Ecto neural progenitor cell (in vitro differentiated cells): ENCODE results near the gene KCTD17.
"Not testable (repeated sequence)": the region's sequence is repeated elsewhere in the genome, so short reads cannot be mapped to it uniquely, and the experiment has no call there.

ENCODE experiments used
- DNase-seq: peaks from one replicate; pipeline ENCODE4 v3.0.0-alpha.2; 2018; ENCODE audit warnings: low spot score

KCTD17 gene

GRCh38 chr22:37061611-37062375 lies 10.3 kb downstream of the KCTD17 start:
- no peak for DNase-seq

DNA sequence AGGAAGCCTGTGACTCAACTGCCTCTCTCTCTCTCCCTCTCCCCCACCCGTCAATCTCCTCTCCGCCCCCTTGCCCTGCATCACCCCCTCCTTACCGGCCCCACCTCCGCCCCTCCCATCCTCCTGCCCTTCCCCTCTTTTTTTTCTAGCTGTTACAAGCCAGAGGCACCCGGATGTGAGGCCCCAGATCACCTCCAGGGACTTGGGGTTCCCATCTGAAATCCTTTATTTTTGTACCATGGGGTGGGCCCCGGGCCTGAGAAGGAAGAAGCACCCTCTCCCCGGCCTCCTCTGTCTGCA lies 10.8 kb downstream of the KCTD17 start:
- DNase-seq: no peak

DNA sequence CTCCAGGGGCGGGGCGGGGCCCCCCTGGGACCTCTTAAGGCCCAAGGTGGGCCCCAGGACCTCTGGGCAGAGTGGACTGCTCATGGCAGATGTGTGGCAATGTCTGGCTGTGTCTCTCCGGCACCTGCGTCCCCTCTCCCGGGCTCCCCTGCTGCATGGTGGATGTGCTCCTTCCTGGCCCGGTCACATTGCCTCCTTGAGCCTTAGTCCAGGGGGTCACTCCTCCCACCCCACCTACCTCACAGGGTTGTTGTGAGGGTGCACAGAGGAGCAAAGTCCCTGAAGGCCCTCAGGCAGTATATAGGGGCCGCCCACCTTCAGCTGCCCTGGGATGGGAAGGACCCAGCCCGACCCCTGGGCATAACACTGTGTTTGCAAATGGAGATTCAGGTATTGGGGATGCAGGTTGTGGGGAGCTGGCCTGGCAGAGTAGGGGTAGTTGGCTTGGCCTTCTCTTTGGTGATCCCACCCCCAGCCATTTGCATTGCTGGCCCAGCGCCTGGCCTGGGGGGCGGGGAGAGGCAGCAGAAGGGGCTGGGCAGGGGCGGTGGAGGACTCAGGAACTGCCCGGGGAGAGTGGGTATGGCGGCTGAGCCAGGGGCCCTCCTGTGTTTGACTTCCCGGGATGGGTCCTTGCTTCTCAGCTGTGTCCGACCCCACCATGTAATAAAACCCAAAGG lies 11.3 kb downstream of the KCTD17 start:
- no peak for DNase-seq

- no peak for DNase-seq
Measured at GRCh38 chr22:37063431-37064420, 12.2 kb downstream of the KCTD17 start.

DNA sequence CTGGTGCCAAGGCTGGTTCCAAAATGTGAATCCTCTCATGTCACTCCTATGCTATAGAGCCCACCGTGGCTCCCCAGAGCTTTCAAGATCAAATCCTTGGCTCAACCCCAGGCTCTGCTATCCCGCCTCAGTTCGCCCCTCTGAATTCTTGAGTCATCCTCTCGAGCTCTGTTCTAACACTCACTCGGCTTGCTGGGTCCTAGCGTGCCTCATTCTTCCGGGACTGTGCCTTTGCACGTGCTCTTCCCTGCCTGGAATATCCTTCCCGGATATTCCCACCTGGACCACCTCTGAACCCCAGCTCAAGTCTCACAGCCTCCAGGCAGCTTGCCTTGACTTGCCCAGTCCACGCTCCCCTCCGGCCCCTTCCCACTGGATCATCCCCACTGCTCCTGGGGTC lies 13.0 kb downstream of the KCTD17 start:
- DNase-seq: no peak

DNA sequence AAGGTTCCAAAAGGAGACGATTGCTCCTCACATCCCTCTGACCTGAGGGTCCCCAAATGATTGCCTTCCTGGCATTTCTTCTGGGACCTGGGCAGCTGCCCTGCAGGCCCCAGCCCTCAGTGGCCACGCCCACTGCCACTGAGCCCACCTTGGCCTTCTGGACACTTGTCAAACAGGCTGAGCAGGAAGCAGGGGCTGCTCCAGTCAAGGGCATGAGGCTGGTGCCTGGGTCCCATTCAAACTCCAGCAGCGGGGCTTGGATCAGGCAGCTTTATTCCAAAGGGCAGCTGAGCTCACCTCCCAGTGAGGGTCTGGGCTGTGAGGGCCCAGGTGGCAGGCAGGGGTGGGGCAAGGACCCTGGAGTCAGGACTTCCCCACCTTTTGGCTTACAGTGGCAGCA lies 13.6 kb downstream of the KCTD17 start:
- DNase-seq: no peak

DNA sequence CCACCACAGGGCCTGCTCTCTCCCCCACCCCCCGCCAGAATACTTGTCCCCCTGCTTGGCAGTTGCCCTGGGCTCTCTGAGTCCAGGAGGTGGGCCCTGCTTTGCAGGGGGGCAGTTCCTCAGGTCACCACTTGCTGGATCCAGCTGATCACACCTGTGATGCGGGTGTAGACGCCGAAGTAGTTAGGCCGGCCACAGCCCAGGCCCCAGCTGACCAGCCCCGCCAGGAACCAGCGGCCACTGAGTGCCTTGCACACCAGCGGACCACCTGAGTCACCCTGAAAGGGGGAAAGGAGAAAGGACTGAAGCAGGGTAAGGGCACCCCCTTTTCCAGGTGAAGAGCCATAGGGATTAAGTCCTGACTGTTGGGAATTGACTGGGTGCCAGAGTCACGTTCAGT lies 14.4 kb downstream of the KCTD17 start:
- no peak for DNase-seq

DNA sequence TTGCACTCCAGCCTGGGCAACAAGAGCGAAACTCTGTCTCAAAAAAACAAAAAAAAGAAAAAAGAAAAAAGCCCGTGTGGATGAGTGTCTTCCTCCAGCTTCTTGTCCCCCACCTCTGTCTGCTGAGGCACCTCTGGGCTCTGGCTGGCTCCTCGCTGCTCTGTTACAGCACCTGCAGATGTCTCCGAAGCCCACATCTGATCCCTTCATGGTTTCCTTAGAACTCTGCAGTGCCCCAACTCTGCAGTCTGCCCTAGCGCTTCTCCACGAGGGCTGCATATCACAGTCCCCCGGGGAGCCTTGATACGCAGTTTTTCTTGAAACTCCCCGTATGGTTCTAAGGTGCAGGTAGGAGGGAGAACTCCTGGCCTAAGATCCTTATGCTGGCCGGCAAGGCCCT lies 15.9 kb downstream of the KCTD17 start:
- DNase-seq: no peak

DNA sequence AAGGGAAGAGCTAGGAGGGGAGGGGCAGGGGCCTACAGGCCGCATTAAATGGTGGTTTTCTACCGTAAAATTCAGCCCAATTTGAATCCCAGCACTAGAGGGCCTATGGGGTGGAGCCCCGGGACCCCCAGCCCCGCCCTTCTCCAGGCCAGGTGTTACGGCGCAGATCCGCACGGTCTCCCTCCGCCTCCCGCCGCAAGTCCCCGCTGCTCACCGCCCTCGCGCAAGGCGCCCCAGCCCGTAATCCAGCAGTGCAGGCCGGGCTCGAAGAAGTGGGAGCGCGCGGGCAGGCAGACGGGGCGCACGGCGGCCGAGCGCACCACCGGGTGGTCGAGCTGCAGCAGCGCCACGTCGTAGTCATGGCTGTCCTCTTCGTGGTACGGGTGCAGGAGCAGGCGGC lies 17.3 kb downstream of the KCTD17 start:
- peak; percentile 71 for DNase-seq

- no peak for DNase-seq
Measured at GRCh38 chr22:37069319-37069718, 17.8 kb downstream of the KCTD17 start.

GRCh38 chr22:37069719-37070118 lies 18.2 kb downstream of the KCTD17 start:
- no peak for DNase-seq

GRCh38 chr22:37070334-37070733 lies 18.8 kb downstream of the KCTD17 start:
- no peak for DNase-seq

GRCh38 chr22:37070744-37071143 lies 19.2 kb downstream of the KCTD17 start:
- no peak for DNase-seq

DNA sequence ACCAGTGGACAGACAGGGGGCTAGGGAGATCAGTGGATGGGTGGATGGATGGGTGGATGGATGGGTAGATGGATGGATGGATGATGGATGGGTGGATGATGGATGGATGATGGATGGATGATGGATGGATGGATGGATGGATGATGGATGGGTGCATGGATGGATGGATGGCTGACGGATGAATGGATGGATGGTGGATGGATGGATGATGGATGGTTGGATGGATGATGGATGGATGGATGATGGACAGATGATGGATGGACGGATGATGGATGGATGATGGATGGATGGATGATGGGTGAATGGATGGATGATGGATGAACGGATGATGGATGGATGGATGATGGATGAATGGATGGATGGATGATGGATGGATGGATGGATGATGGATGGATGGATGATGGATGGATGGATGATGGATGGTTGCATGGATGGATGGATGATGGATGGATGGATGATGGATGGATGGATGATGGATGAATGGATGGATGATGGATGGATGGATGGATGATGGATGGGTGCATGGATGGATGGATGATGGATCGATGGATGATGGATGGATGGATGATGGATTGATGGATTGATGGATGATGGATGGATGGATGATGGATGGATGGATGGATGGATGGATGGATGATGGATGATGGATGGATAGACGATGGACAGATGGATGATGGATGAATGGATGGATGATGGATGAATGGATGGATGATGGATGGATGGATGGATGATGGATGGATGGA lies 20.5 kb downstream of the KCTD17 start:
- not testable (repeated sequence) for DNase-seq

GRCh38 chr22:37072673-37073072 lies 21.1 kb downstream of the KCTD17 start:
- DNase-seq: no peak

DNA sequence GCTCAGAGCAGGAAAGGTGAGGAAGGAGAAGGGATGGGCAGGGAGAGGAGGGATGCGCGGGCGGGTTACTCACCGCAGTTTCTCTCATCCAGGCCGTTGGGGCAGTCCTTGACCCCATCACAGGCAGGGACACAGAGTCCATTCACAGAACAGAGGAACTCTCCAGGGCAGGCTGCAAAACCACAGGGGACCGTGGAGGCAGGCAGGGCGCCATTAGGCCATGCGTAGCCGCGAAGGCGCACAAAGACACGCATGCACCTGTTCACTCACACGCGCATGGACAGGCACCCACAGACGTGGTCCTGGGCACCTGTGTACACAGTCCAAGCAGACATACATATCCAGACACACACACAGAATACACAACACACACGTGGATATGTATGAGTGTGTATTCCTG lies 23.0 kb downstream of the KCTD17 start:
- no peak for DNase-seq

GRCh38 chr22:37075046-37075445 lies 23.5 kb downstream of the KCTD17 start:
- DNase-seq: no peak

- no peak for DNase-seq
Measured at GRCh38 chr22:37075822-37076433, 24.4 kb downstream of the KCTD17 start.

DNA sequence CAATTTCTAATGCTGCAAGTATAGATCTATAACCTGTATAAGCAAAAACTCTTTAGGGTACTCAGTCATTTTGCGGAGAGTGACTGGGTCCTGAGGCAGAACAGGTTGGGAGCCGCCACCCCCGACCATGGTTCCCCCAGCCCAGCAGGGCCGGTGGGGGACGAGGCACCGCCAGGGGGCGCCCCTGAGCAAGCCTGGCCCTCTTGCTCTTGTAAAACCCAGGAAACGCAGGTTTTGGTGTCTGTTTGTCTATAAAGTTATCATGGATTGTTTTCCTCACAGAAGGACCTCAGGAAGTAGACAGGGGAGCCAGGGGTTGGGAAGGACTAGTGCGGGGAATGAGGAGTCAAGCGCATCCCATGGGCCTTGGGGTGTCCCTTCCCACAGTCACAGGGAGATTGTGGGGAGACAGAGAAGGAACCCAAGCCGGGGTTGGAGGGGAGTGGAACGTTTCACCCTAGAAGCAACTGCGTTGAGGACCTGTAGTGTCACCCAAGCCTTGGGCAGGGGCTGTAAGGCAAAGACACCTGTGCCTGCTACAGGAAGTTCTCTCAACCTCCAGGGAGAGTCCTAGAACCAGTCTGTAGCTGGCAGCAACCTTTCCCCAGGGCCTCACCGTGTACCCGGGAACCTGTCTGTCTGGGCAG lies 26.4 kb downstream of the KCTD17 start:
- DNase-seq: peak; percentile 86

DNA sequence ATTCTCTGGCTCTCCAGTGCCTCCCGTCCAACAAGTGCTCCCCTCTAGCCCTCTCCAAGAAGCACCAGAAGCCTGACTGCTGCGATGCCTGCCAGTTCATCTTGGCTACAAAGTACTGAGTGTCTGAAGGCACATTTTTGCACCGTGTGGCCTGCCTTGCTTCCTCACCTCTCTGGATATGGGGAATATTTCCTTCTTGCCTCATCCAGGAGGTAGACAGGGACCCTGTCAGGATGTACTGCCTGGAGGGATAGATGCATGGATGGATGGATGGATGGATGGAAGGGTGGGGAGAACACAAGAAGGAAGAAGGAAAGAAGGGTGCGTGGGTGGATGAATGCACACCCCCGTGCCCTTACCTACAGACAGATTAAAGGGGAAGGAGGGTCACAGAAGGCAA lies 27.6 kb downstream of the KCTD17 start:
- no peak for DNase-seq

DNA sequence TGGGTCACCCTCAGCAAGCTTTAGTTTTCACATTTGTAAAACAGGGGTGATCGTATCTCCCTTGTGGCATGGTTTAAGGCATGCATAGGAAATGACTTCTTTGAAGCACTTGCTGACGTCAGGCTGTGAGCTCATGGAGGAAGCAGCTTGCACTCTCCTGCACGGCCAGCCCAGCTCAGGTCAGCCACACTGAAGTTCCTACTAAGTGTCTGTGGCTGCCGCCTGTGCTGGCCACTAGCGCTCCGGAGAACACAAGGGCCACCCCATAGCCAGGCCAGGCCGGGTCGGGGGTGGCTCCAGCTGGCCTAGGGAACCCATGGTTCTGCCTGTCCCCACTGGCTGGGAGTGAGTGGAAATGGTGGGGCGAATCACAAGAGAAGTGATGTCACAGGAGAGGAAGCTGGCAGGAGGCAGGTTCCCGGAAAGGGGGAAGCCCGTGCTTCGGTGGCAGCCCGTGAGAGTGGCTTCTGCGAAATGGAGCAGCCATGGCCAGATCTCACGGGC lies 28.2 kb downstream of the KCTD17 start:
- DNase-seq: no peak
